Ishikawa (cell line): ENCODE measurements around the gene RMI2.

ENCODE experiments used
- CEBPB ChIP-seq: IDR thresholded peaks from 2 replicates; pipeline ENCODE4 v1.6.1; 2012
- CREB1 ChIP-seq: IDR thresholded peaks from 2 replicates; pipeline ENCODE4 v1.6.1; 2012; ENCODE audit warnings: low read depth
- EGR1 ChIP-seq: IDR thresholded peaks from 2 replicates; pipeline ENCODE4 v1.6.1; 2012
- EP300 ChIP-seq: IDR thresholded peaks from 2 replicates; pipeline ENCODE4 v1.6.1; 2012; ENCODE audit warnings: borderline replicate concordance
- FOXM1 ChIP-seq: IDR thresholded peaks from 2 replicates; pipeline ENCODE4 v1.6.1; 2012; ENCODE audit warnings: low read depth, borderline replicate concordance
- NFIC ChIP-seq: IDR thresholded peaks from 2 replicates; pipeline ENCODE4 v1.6.1; 2012
- RAD21 ChIP-seq: IDR thresholded peaks from 2 replicates; pipeline ENCODE4 v1.6.1; 2012; ENCODE audit warnings: low read depth
- TAF1 ChIP-seq: IDR thresholded peaks from 2 replicates; pipeline ENCODE4 v1.6.1; 2012; ENCODE audit warnings: low read depth, mild to moderate bottlenecking
- TCF12 ChIP-seq: IDR thresholded peaks from 2 replicates; pipeline ENCODE4 v1.6.1; 2012; ENCODE audit warnings: low read depth
- TEAD4 ChIP-seq: IDR thresholded peaks from 2 replicates; pipeline ENCODE4 v1.6.1; 2012
- YY1 ChIP-seq: IDR thresholded peaks from 2 replicates; pipeline ENCODE4 v1.6.1; 2012; ENCODE audit warnings: low read depth
- ZBTB7A ChIP-seq: IDR thresholded peaks from 2 replicates; pipeline ENCODE4 v1.6.1; 2012; ENCODE audit warnings: low read depth
- TF ChIP-seq, protein P1 (sequence below): IDR thresholded peaks from 2 replicates; pipeline ENCODE4 v1.6.1; 2012; ENCODE audit warnings: low read depth, mild to moderate bottlenecking
- TF ChIP-seq, protein P2 (sequence below): IDR thresholded peaks from 2 replicates; pipeline ENCODE4 v1.6.1; 2012
- TF ChIP-seq, protein P3 (sequence below): IDR thresholded peaks from 2 replicates; pipeline ENCODE4 v1.6.1; 2012

The RMI2 gene

DNA sequence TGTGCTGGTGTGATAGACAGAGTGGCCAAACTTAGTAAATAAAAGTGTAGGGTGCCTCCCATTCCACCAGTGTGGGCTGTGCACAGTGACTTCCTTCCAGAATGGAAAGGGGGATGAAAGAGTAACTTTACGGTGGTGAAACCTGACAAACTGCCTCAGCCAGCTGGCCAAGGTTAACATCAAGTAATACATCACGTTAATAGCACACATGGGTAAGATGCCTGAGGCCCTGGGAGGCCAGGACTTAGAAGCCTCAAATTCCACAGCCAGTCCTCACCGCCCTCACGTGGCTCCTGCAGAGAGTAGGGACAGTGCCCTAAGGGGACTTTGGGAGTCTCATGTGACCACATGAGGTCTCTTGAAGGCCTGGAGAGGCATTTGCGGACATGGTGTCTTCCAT, 14.1 kb downstream of the RMI2 start:
- TF ChIP-seq CREB1, result no peak
- peak; percentile 87 for TF ChIP-seq EP300
- peak; percentile 34; the same call in 1 of the 2 replicates for TF ChIP-seq RAD21
- no peak for TF ChIP-seq TAF1
- peak; percentile 59; the same call in 1 of the 2 replicates for TF ChIP-seq CEBPB
- TF ChIP-seq TEAD4, result peak; percentile 93
- peak; percentile 80 for TF ChIP-seq NFIC
- peak; percentile 59; the same call in 1 of the 2 replicates for TF ChIP-seq FOXM1
- TF ChIP-seq ZBTB7A, result no peak
- TF ChIP-seq, protein P1, sequence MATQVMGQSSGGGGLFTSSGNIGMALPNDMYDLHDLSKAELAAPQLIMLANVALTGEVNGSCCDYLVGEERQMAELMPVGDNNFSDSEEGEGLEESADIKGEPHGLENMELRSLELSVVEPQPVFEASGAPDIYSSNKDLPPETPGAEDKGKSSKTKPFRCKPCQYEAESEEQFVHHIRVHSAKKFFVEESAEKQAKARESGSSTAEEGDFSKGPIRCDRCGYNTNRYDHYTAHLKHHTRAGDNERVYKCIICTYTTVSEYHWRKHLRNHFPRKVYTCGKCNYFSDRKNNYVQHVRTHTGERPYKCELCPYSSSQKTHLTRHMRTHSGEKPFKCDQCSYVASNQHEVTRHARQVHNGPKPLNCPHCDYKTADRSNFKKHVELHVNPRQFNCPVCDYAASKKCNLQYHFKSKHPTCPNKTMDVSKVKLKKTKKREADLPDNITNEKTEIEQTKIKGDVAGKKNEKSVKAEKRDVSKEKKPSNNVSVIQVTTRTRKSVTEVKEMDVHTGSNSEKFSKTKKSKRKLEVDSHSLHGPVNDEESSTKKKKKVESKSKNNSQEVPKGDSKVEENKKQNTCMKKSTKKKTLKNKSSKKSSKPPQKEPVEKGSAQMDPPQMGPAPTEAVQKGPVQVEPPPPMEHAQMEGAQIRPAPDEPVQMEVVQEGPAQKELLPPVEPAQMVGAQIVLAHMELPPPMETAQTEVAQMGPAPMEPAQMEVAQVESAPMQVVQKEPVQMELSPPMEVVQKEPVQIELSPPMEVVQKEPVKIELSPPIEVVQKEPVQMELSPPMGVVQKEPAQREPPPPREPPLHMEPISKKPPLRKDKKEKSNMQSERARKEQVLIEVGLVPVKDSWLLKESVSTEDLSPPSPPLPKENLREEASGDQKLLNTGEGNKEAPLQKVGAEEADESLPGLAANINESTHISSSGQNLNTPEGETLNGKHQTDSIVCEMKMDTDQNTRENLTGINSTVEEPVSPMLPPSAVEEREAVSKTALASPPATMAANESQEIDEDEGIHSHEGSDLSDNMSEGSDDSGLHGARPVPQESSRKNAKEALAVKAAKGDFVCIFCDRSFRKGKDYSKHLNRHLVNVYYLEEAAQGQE, result no peak
- peak; percentile 94 for TF ChIP-seq TCF12
- TF ChIP-seq, protein P2, sequence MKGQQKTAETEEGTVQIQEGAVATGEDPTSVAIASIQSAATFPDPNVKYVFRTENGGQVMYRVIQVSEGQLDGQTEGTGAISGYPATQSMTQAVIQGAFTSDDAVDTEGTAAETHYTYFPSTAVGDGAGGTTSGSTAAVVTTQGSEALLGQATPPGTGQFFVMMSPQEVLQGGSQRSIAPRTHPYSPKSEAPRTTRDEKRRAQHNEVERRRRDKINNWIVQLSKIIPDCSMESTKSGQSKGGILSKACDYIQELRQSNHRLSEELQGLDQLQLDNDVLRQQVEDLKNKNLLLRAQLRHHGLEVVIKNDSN, result peak; percentile 83
- TF ChIP-seq YY1, result 0 out of 2 replicates have a peak, but pooled peaks have one; percentile 41
- TF ChIP-seq, protein P3, sequence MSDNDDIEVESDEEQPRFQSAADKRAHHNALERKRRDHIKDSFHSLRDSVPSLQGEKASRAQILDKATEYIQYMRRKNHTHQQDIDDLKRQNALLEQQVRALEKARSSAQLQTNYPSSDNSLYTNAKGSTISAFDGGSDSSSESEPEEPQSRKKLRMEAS, result peak; percentile 95
- TF ChIP-seq EGR1, result no peak

DNA sequence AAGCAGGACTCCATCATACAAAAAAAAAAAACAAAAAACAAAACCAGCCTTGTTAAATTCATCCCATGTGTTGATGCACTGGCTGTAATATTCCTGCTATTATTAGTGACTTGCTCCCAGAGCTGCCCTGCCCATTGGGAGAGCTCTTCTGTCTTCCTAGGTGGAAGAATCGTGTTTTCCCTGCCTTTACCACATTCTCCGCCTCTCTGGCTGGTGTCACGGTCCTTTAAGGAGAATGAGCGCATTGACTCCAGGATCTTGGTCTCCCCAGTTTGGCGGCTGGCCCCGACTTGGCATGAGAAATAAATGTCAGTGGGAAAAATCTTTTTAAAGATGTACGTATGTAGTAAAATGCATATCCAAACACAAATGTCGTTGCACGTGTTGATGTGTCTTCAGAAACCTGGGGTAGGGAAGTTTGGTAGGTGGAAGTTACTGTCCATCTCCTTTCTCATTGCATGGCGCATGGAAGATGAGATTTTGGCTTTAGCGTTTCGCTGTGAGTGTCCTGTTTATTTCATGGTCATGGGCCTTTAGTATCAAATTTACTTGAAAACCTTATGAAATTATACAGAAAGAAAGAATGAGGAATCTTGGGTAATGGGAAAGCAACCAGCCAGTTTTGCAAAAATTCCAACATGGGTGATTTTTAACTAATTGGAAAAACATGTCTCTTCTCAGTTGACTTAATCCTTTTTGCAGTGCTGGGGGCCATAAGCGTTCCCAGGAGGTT, 15.5 kb downstream of the RMI2 start:
- no peak for TF ChIP-seq TCF12
- TF ChIP-seq, protein P1, result no peak
- TF ChIP-seq TEAD4, result no peak
- TF ChIP-seq, protein P3, result no peak
- no peak for TF ChIP-seq NFIC
- TF ChIP-seq YY1, result no peak
- TF ChIP-seq CREB1, result no peak
- TF ChIP-seq EGR1, result no peak
- no peak for TF ChIP-seq TAF1
- no peak for TF ChIP-seq CEBPB
- no peak for TF ChIP-seq RAD21
- TF ChIP-seq ZBTB7A, result no peak
- TF ChIP-seq, protein P2, result no peak
- TF ChIP-seq FOXM1, result no peak
- no peak for TF ChIP-seq EP300

DNA sequence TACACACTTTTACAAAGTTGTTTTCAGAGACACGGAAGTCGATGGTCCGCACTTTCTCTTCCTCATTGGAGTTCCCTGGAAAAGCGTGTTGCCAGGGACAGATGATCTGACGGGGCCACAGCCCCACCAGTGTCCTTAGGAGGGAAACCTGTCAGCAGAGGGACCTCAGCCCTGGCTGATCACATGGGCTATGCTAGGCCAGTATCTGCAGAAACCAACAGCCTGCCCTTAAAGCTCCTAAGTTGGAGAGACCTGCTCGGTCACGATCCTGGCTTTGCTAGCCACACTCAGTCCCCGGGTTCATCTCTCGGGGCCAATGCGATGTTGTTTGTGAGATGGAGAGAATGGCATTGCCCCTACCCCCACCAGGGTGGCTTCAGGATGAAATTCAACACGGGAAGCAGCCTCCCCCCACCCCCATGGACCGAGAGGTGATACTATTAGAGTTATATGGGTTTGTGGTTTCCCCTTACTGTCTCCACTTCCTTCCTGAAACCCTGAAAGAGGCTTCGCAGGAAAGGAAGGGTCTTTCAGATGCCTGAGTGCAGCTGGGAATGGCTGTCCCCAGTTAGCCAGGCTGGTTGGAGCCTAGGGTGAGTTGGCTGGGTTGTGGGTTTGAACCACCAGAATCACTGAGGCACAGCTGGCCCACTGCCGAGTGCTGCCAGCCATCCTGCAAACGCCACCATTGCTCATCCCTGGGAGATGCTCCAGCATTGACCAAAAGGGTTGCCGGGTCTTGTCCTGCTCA, 16.6 kb downstream of the RMI2 start:
- TF ChIP-seq YY1 (no peak), CREB1 (no peak), EGR1 (no peak), TAF1 (no peak), RAD21 (no peak), TCF12 (no peak), NFIC (no peak), FOXM1 (no peak), ZBTB7A (no peak), TEAD4 (no peak), EP300 (no peak), CEBPB (no peak)
- TF ChIP-seq, protein P3, result no peak
- TF ChIP-seq, protein P2, result no peak
- TF ChIP-seq, protein P1, result no peak
